GM15510 (cell line): ENCODE data around the gene CLDN17.

Experiments used
- POLR2A ChIP-seq: IDR thresholded peaks from 3 replicates; pipeline ENCODE4 v1.6.1; 2011; ENCODE audit warnings: borderline replicate concordance; ENCODE audit not compliant: insufficient read length; ENCODE audit errors: extremely low read depth

The CLDN17 gene

DNA sequence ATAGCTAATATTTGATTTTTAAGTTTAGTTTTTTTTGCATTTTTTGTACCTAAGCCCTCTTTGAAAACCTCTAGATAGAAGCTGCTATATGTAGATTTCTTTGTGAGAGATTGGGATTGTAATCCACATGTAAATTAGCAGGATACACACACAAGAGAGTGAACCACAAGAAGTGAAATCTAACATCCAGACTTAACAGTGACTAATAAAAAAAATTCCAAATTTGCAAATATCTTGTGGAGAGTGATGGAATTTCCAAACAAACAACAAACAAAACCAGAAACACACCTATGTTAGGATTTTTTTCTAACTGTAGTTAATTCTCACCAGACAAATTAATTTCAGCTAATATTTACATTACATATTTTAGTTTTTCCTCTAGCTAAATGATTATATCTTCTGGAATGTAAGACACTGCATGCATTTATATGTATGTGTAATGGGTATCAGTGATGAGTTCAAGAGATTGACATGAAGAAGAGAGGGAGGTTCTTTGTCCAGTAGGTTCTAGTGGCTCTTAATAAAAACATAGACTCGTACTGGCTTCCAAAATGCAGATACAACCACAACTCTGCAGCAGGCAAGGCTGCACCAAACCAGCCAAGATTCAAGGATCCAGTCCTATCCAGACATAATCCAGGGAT, 12.8 kb downstream of the CLDN17 start:
- no peak for TF ChIP-seq POLR2A

DNA sequence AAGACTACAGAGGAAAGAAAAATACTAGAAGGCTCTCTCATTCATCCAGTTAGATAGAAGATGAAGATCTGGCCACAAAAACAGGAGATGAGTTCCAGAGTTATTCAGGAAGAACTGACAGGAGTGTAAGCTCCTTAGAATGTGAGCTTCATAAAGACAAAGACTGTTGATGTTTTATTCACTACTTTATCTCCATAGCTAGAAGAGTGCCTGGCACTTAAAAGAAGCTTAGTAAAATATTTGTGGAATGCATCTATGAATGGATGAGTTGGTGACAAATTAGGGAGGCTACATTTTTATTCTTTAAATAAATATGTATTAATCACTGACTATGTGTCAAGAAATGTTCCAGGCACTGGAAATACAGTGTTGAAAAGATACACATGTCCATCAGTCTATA, 13.8 kb downstream of the CLDN17 start:
- no peak for TF ChIP-seq POLR2A

DNA sequence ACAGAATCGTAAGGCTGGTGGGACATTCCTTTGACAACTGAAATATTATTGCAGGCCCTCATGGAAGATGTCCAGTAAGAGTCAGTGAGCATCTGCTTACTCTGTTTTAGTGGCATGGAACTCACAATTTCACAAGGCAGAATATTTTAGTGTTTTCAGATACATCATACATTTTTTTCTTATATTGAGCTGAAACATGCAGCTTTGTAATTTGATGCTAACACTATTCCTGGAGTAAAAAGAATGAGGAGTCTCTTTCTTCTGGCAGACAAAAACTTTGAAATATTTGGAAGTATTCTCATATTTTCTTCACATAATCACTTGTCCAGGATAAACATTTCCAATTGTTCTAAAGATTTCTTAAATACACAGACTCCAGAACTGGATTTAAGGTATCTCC, 17.7 kb downstream of the CLDN17 start:
- no peak for TF ChIP-seq POLR2A

DNA sequence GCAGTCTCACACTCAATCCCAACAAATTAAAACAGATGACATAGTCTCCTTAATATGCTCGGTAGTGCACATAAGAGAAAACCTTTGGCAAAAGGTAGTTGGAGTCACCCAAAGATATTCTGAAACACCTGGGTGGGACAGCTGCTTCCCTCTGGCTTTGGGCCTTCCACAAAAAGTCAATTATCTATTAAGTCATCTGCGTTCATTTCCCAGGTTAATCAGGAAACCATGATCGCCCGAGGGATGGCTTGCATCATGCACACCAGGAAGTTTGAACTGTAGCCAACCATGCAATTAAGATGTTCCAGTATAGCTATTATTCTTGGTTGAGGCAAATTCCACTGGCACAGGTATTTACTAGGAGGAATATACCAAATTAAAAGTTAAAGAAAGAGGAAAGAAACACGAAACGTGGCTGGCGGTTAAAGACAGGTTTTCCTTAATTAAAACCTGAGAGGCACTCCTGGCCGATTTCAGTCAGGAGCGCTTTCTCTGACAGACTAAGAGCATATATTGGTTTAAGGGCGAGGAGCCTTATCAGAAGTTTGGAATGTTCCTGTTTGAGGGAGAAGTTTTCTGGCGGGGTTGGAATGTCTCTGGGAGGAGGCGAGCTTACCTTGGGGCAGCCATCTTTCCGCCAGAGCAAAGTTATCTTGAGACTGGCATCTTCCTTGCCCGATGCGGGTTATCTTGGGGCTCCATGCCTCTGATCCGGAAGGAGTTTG, 19.9 kb downstream of the CLDN17 start:
- no peak for TF ChIP-seq POLR2A

DNA sequence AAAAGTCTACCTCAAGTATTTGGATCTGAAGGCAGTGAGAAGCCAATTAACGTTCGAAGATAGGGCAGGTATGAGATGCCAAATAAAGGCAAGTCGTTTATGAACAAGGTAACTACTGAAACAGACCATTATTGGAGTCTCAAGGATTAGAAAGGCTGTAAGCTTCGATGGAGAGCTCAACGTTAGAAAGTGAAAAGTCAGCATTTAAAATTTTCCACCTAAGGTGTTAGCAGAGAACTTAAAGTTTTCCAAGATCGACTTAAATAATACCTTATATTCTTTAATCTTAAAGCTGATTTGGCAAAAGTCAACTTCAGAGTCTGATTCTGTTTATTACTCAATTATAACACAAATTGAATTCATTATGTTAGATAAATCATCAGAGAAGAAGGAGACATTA, 28.1 kb downstream of the CLDN17 start:
- no peak for TF ChIP-seq POLR2A

DNA sequence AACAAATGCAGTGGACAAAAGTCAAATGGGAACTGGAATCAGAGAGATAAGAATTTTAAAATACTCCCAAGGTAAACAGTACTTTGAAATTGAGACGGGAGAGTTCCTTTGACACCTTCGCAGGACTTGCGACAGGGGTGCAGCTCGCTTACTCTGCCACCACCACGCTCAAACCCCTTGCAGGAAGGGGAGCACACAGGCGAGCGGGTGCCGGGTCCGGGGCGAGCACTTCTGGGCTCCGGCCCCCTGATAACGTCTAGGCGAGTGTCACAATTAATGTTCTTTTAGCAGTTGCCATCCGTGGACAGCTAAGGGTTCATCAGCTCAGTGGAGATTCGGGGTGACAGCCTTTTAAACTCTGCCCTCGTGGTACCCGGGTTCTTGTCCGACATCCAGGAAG, 37.4 kb downstream of the CLDN17 start:
- TF ChIP-seq POLR2A = no peak

DNA sequence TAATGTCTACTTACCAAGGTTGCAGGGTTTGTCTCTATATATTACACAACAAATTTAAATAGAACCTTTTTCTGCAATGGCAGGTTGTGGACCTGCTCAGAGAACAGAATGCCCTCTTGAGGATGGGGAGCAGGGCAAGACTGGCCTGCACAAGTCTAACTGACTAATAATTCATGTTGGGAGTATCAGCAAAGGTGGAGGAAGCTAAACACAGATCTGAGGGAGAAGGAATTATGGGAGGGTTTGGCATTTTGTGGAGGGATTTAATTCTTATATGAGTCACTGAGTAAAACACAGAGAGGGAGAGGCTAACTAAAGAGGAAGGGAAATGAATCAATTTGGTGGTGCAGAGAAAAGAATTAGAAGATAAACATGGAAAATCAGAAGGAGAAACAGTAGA, 40.0 kb downstream of the CLDN17 start:
- TF ChIP-seq POLR2A = no peak

DNA sequence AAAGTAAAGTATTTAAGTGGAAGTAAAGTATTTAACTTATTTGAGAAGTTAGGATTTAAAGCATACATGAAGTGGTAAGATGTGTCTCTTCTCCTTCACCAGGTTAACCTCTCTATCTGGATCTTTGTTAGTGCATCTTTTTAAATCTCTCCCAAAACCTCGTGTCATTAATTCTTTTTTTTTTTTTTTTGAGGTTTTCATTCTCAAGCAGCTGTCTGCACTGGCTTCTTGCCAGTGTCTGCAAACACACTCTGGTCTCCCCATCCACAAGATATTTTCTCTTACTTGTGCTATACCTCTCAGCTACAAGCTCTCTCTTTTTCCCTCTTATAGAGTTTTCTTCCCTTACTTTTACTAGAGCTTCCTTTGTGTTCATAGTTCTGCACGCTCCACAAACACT, 49.0 kb downstream of the CLDN17 start:
- TF ChIP-seq POLR2A = no peak

DNA sequence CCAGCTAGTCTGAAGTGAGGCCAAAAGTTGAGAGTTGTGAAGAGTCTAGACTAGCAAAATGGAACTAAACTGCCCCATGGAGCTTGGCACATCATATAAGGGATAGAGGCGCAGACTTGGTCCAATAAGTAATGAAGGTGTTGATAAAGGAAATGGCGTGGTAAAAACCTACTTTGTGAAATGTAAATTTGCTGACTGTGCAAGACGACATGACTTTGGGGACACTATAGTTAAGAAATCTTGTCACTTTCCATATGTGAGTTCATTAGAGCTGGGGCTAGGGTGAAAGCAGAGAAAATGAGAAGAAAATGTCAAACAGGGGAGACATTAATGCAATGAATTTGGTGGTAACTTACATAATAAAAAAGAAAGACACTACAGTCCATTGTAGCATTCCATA, 50.1 kb downstream of the CLDN17 start:
- TF ChIP-seq POLR2A = no peak
